HG02610 (cell line): ENCODE measurements around the gene FGF4.

ENCODE experiments used
- ATAC-seq: cut with Tn5 transposase; IDR thresholded peaks from one replicate; pipeline ENCODE4 v1.9.1; 2021; ENCODE audit warnings: mild to moderate bottlenecking, moderate library complexity; ENCODE audit not compliant: unreplicated experiment

Gene FGF4

DNA sequence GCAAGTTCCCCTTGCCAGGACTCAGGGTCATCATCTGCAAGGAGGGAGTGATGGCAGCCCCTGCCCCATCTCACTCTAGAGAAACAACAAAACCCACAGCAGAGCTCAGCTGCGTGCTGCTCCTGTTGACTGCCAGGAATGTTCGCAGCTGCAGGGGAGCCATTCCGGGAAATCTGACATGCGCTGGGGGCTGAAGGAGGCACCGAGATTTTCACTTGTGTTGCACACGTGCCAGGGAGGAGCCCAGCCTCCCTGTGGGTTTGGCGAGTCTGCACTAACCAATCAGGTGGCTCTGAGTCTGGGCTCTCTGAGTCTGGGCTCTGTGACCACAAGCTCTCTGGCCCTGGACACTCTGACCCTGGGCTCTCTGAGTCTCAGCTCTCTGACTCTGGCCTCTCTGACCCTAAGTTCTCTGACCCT lies 33.5 kb upstream of the FGF4 start:
- ATAC-seq = no peak

DNA sequence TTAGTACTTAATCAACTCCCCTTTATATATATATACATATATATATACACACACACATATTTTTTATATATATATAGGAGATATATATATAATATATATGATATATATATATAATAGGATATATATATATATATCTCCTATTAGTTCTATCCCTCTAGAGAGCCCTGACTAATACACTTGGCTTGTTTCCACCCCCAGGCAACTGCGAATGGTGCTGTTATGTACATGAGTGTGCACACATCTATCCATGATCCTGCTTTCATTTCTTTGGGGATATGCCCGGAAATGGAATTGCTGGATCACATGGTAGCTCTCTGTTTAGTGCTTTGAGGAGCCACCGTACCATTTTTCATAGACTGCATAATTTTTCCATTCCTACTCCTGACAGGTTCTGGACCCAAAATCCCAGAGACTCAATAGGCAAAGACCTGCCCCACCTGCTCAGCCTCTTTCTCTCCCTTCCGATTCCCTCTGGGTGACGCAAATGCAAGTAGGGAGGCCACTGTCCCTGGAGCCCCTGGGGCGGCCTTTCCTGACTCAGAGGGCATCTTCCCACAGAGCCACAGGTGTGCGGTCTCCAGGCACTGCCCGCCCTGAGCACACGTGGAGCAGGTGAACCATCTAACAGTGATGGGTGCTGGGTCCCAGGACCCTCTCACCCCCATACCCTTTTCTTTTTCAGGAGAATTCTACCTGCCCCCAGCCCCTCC lies 32.1 kb upstream of the FGF4 start:
- no peak for ATAC-seq

- ATAC-seq = no peak
Measured at GRCh38 chr11:69804769-69805508, 29.8 kb upstream of the FGF4 start.

DNA sequence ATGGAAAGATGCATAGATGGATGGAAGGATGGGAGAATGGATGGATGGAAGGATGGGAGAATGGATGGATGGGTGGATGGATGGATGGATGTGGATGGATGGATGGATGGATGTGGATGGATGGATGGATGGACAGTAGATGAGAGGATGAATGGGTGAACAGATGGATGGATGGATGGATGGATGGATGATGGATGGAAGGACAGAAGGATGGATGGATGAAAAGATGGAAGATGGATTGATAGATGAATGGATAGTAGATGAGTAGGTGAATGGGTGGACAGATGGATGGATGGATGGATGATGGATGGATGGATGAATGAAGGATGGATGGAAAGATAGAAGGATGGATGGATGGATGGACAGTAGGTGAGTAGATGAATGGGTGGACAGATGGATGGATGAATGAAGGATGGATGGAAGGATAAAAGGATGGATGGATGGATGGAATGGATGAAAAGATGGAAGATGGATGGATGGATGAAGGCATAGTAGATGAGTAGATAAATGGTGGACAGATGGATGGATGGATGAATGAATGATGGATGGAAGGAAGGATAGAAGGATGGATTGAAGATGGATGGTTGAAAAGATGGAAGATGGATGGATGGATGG lies 28.6 kb upstream of the FGF4 start:
- no peak for ATAC-seq

- ATAC-seq = no peak
Measured at GRCh38 chr11:69803022-69803421, 27.9 kb upstream of the FGF4 start.

- ATAC-seq = no peak
Measured at GRCh38 chr11:69802590-69802989, 27.4 kb upstream of the FGF4 start.

DNA sequence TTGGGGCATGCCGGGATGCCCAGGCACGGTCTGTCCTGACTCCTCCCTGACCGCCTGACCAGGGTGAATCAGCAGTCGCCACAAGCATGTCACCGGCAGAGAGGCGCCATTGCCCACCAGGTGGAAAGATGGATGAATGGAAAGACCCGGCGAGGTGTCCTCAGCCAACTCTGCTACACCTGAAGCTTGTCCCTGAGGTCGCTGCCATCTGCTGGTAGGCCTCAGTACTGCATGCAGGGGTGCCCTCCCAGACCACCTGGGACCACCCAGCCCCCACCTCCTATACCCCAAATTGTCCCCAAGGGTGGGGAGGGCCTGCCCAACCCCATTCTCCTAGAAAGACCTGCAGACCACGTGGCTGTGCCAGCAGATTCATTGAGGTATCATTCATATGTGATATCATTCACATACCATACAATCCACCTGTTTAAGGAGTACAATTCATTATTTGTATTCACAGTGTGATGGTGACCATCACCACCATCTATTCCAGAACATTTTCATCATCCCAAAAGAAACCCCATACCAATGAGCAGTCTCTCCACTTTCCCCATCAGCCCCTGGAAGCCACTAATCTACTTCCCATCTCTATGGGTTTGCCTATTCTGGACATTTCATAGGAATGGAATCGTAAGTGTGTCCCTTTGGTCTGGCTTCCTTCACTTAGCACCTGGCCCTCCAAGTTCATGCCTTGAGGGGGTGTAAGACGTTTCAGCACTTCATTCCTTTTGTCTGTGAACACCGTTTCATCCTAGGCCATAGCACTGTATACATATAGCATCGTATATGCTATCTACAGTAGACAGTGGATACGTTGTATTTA lies 26.6 kb upstream of the FGF4 start:
- ATAC-seq = no peak

- no peak for ATAC-seq
Measured at GRCh38 chr11:69800278-69800677, 25.1 kb upstream of the FGF4 start.

DNA sequence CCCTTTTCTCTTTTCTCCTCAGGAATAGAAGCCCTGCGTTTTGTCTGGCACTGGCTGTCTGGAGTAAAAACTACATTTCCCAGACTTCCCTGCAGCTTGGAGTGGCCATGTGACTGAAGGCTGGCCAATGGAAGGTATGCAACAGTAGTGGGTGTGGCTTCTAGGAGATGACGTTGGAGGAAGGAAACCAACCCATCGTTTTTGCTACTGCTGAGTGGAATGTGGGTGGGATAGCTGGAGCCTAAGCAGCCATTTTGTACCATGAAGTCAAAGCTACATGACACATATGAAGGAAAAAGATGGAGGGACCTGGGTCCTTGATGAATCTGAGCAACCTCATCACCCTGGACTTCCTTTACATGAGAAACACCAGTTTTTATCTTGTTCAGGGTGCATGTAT lies 24.4 kb upstream of the FGF4 start:
- ATAC-seq = no peak

- ATAC-seq = no peak
Measured at GRCh38 chr11:69799097-69799496, 24.0 kb upstream of the FGF4 start.

GRCh38 chr11:69797737-69798528 lies 22.8 kb upstream of the FGF4 start:
- no peak for ATAC-seq

DNA sequence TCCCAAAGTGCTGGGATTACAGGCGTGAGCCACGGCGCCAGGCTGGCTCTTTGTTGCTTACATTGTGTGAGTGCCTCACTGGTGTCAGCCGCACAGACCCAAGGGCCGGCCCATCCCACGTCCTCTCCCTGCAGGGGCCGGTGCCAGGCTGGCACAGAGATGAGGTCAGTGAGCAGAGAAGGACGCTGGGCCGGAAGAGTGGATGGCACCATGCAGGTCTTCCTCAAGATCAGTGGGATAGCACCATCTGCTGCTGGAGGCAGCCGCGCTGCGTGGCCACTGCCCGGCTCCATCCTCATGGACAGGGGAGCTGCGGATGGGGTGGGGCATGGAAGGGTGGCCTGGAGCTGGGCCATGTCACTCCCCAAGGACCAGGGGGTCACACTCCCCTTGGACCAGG lies 22.0 kb upstream of the FGF4 start:
- ATAC-seq = no peak

DNA sequence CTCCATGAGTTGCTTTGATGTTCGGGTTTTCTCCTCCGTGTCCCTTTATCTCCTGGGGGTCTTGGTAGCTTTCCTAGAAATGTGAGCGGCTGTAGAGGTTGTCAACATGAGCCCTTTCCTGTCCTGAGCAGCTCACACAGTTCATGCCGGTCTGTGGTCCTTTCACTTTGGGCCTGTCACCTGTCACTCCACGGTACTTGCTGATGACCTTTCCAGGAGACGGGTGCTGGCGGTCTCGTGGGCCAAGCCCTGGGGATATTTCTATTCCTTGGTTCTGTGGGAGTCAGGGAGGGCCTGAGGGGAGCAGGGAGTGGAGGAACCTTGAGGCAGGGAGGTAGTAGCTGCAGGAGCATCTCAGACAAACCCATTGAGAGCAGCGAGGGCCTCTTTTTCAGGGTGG lies 20.9 kb upstream of the FGF4 start:
- ATAC-seq = no peak

- ATAC-seq = no peak
Measured at GRCh38 chr11:69791276-69792180, 16.4 kb upstream of the FGF4 start.

DNA sequence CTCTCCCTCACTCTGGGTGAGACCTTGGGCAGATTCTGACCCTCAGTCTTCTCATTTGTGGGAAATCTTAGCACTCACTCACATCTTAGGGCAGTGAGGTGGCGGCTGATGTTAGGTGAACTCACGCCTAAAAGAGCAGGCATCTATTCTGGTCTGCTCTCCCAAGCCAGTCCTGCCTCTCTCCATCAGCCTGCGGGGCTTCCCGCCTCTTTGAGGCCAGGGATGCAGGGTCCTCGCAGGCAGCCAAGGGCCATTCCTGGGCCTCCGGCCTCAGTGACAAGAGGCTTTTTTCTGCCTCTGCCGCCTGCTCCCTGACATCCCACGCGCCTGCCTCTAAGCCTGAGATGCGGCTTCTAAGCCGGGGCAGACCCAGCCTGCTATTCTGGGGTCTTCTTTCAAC lies 13.8 kb upstream of the FGF4 start:
- no peak for ATAC-seq

GRCh38 chr11:69787906-69788305 lies 12.8 kb upstream of the FGF4 start:
- no peak for ATAC-seq

GRCh38 chr11:69787457-69787856 lies 12.3 kb upstream of the FGF4 start:
- ATAC-seq = no peak

GRCh38 chr11:69781241-69781640 lies 6.1 kb upstream of the FGF4 start:
- no peak for ATAC-seq

DNA sequence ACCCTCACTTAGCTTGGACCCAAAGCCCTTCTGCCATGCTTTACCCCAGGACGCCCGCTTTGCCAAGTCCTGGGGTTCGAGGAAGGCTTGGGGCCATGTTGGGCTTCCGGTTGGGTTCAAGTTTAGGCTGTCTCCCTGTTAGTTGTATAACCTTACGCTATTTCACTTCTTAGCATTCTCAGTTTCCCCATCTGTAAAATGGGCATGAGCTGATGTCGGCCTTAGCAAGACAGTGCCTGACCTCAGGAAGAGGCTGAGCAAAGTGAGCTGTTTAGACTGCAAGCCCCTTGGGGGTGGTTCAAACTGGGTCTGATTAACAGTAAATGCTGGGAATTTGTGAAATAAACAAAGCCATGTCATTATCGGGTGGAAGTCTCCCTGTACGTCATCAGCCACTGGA lies 3.2 kb upstream of the FGF4 start:
- ATAC-seq = no peak
